SK-N-SH treated with all-trans-retinoic acid at 6 μM for 48 hours (cell line): ENCODE measurements around the gene ZBTB47.

Source experiments
- CREB5 ChIP-seq: fragments of 250-450 bp; sonication (Bioruptor Pico); IDR thresholded peaks from 2 replicates; pipeline ENCODE4 v1.5.1; 2020; ENCODE audit warnings: low read depth, mild to moderate bottlenecking, moderate library complexity
- ESRRG ChIP-seq: fragments of 250-450 bp; sonication (Bioruptor Pico); IDR thresholded peaks from 2 replicates; pipeline ENCODE4 v1.6.1; 2021; ENCODE audit warnings: mild to moderate bottlenecking
- ISL1 ChIP-seq: fragments of 250-450 bp; sonication (Bioruptor Pico); IDR thresholded peaks from 2 replicates; pipeline ENCODE4 v2.1.2; 2022; ENCODE audit warnings: mild to moderate bottlenecking, moderate library complexity
- OSR1 ChIP-seq: fragments of 250-450 bp; sonication (Bioruptor Pico); IDR thresholded peaks from 2 replicates; pipeline ENCODE4 v1.8.0; 2022; ENCODE audit warnings: moderate library complexity, mild to moderate bottlenecking, inconsistent platforms
- PPARA ChIP-seq: fragments of 250-450 bp; sonication (Bioruptor Pico); IDR thresholded peaks from 2 replicates; pipeline ENCODE4 v1.5.0; 2020; ENCODE audit warnings: mild to moderate bottlenecking, borderline replicate concordance
- RARB ChIP-seq: fragments of 250-450 bp; sonication (Bioruptor Pico); IDR thresholded peaks from 2 replicates; pipeline ENCODE4 v1.8.0; 2021; ENCODE audit warnings: mild to moderate bottlenecking, moderate library complexity
- TOX ChIP-seq: fragments of 250-450 bp; sonication (Bioruptor Pico); IDR thresholded peaks from 2 replicates; pipeline ENCODE4 v1.8.0; 2021; ENCODE audit warnings: mild to moderate bottlenecking, moderate library complexity, borderline replicate concordance
- TSHZ2 ChIP-seq: fragments of 250-450 bp; sonication (Bioruptor Pico); IDR thresholded peaks from 2 replicates; pipeline ENCODE4 v1.5.0; 2020; ENCODE audit warnings: mild to moderate bottlenecking, moderate library complexity
- ZFP3 ChIP-seq: fragments of 250-450 bp; sonication (Bioruptor Pico); IDR thresholded peaks from 2 replicates; pipeline ENCODE4 v1.5.0; 2020; ENCODE audit warnings: mild to moderate bottlenecking, moderate library complexity
- ZNF565 ChIP-seq: fragments of 450-650 bp; formaldehyde crosslinking; conservative IDR thresholded peaks from 2 replicates; pipeline ENCODE4 v1.5.0; 2020; ENCODE audit warnings: low read depth, mild to moderate bottlenecking, moderate library complexity
- ZNF8 ChIP-seq: fragments of 450-650 bp; formaldehyde crosslinking; IDR thresholded peaks from 2 replicates; pipeline ENCODE4 v1.5.0; 2020; ENCODE audit warnings: mild to moderate bottlenecking, moderate library complexity

- TF ChIP-seq PPARA (CRISPR knock-in tag) (no peak), ZNF565 (CRISPR knock-in tag) (no peak), TSHZ2 (CRISPR knock-in tag) (no peak), RARB (CRISPR knock-in tag) (no peak), TOX (no peak), ISL1 (no peak), CREB5 (CRISPR knock-in tag) (no peak), ESRRG (CRISPR knock-in tag) (no peak), ZFP3 (CRISPR knock-in tag) (no peak), ZNF8 (CRISPR knock-in tag) (no peak), OSR1 (no peak)
These were observed 15.1 kb upstream of the ZBTB47 start for GRCh38 chr3:42638339-42638842.
